ENCODE data around the gene GTF3C6.
"Not testable (repeated sequence)": the region's sequence is repeated elsewhere in the genome, so short reads cannot be mapped to it uniquely, and the experiment has no call there.

The GTF3C6 gene

DNA sequence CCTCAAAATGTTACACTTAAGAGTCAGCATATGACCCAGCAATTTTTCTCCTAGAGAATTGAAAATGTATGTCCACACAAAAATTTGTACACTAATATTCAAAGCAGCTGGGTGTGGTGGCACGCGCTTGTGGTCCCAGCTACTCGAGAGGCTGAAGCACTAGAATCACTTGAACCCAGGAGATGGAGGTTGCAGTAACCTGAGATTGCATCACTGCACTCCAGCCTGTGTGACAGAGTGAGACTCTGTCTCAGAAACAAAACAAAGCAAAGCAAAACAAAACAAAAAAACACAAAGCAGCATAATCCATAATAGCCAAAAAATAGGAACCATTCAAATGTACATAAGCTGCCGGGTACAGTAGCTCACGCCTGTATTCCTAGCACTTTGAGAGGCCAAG lies 21.7 kb downstream of the GTF3C6 start:
- DNase-seq, result no peak

DNA sequence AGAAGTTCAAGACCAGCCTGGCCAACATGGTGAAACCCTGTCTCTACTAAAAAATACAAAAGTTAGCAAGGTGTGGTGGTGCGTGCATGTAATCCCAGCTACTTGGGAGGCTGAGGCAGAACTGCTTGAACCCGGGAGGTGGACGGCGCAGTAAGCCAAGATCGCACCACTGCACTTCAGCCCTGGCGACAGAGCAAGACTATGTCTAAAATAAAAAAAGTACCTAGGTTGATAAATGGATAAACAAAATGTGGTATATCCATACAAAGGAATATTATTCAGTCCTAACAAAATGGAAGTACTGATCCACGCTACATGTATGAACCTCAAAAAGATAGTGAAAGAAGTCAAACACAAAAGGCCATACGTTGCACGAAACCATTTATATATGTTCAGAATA lies 22.1 kb downstream of the GTF3C6 start:
- DNase-seq, result no peak

DNA sequence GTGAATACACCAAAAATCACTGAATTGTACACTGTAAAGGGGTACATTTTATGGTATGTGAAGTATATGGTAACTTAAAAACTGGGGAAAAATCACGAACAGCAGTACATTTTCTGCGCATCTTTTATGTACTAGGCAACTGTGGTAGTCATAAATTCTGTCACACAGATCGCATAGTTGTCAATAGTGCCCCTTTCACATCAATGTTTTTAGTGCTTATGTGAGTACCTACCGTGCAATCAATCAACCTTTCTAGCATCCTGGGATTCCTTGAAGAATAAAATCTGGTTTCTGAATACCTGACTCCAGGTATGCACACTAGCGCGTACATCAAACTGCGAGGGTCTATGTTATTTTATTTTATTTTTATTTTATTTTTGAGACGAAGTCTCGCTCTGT lies 22.7 kb downstream of the GTF3C6 start:
- DNase-seq, result no peak

DNA sequence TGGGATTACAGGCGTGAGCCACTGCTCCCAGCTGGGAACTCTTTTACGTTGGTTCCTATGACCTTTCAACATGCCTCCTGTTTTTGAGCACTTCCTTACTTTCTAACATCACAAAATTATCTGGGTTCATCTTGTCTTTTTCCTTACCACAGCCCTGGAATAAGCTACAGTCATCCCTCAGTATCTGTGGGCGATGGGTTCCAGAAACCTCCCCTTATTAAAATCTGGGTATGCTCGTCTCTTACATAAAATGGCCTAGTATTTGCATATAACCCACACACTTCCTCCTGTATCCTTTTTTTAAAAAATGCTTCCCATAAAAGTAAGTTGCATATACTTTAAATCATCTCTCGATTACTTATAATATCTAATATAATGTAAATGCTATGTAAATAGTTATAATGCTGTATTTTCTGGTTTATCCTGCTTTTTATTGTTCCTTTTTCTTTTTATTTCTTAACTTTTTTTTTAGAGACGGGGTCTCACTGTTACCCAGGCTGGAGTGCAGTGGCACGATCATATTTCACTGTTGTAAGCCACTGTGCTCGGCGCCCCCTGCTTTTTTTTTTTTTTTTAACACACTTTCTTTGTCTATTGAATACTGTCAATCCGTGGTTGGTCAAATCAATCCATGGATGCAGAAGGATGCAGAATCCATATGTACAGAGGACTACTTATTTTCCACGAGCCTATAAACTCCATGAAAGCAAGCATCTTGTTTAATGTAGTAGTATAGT lies 32.5 kb downstream of the GTF3C6 start:
- DNase-seq, result no peak

DNA sequence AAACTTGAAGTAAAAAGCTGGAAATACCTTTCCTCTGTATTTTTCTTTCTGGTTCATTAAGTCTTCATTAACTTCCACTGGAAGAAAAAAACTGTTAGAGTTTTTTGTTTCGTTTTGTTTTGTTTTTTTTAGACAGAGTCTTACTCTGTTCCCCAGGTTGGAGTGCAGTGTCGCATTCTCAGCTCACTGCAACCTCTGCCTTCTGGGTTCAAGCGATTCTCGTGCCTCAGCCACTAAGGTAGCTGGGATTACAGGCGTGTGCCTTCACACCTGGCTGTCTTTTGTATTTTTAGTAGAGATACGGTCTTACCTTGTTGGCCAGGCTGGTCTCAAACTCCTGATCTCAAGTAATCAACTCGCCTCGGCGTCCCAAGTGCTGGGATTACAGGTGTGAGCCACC lies 38.2 kb downstream of the GTF3C6 start:
- no peak for DNase-seq

DNA sequence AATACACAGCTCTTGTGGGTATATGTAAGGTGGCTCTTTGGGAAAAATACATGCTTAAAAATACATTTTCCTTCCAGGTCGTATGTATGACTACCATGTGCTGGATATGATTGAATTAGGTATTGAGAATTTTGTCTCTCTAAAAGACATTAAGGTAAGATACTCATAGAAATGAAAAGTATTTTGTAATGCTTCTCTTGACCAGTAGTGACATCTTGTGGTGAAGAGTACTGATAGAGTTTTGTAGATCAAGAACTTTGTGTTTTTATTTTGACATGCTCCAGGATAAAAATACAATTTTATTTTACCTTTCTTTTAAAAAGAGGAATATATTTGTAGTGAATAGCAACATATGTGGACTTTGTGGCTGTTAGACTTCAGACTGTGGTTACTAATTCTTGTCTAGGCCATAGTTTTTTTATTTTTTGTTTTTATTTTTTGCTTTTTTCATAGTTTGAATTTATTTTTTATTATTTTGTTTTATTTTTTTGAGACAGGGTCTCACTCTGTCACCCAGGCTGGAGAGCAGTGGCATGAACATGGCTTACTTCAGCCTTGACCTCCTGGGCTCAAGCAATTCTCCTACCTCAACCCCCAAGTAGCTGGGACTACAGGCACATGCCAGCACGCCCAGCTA lies 41.2 kb downstream of the GTF3C6 start:
- DNase-seq, result no peak

DNA sequence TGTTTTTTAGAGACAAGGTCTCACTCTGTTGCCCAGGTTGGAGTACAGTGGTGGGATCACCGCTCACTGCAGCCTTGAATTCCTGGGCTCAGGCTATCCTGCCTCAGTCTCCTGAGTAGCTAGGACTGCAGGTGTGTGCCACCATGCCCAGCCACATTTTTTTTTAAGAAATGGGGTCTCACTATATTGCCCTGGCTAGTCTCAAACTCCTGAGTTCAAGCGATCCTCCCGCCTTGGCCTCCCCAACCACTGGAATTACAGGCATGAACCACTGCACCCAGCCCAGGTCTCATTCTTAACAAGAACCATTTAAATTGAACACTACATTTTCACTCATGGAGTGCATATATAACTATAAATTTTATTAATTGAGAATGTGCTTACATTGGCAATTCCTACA lies 43.8 kb downstream of the GTF3C6 start:
- DNase-seq, result no peak

DNA sequence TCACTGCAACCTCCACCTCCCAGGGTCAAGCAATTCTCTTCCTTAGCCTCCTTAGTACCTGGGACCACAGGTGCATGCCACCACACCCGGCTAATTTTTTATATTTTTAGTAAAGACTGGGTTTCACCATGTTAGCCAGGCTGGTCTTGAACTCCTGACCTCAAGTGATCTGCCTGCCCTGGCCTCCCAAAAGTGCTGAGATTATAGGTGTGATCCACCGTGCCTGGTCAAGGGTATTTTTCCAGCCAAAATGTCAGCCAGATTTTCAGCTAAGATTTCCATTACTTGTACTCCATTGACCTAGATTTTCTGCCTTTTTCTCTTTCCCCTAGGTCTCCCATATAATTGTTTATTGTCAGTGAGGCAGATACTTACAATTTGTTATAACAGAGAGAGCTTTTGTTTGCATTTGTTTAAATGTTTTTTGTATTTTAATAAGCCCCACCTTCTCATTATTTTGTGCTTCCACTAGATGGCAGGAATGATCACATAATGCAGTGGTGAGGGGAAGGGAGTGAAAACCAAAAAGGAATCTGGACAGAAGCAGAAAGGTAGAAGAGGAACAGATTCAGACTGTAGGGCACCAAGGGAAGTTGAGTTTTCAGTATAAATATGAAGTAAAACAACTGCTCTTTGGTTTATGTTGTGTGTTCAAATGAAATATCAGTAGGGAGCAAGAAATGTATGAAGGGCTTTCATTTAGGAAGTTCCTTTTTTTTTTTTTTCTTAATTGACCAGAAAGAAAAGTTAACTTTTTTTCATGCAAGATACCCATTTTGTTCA lies 53.0 kb downstream of the GTF3C6 start:
- no peak for DNase-seq

DNA sequence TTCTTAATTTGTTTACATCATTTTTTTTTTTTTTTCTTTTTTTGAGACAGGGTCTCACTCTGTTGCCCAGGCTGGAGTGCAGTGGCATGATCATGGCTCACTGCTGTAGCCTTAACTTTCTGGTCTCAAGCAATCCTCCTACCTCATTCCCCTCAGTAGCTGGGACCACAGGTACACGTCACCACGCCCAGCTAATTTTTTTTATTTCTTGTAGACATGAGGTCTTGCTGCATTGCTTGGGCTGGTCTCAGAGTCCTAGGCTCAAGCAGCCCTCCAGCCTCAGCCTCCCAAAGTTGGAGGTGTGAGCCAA lies 53.6 kb downstream of the GTF3C6 start:
- no peak for DNase-seq

DNA sequence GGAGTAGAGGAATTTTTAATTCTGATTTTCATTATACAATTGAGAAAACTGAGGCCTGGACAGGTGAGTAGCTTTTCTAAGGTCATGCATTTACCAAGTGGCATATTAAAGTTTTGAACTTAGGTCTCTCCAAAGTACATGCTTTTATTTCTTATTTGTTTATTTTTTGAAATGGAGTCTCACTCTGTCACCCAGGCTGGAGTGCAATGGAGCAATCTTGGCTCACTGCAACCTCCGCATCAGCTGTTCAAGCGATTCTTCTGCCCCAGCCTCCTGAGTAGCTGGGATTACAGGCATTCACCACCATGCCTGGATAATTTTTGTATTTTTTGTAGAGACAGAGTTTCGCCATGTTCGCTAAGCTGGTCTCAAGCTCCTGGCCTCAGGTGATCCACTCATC lies 54.0 kb downstream of the GTF3C6 start:
- not testable (repeated sequence) for DNase-seq

DNA sequence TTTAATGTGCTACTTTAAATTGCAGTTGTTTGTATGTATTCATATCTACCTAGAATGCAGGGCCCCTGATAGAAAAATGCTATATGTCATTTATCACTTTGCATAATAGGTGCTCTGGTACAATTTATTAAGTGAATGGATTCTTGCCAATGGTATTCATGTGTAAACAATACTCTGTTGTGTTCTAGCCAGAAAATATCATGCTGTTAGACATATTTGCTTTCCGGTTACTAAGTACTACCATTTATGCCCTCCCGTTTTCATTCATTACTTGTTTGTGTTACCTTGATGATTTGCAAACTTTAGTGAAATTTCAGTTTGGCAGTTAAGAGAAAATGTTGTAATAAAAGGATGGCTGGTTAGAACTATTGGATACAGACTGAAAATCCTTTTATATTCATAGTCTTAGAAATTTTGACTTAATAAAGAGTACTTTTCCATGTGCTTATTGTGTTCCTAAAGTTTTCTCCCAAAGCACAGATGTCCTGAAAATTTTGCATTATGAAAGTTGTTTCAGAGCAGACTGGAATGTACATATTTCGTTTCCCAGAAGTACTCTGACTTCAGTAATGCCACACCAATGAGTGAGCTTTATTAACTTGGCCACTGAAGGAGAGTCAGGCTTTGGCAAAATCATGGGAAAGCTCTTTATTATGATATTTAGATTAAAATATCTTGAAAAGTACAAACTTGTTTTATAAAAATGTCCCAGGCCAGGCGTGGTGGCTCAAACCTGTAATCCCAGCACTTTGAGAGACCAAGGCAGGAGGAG lies 54.8 kb downstream of the GTF3C6 start:
- DNase-seq, result no peak

DNA sequence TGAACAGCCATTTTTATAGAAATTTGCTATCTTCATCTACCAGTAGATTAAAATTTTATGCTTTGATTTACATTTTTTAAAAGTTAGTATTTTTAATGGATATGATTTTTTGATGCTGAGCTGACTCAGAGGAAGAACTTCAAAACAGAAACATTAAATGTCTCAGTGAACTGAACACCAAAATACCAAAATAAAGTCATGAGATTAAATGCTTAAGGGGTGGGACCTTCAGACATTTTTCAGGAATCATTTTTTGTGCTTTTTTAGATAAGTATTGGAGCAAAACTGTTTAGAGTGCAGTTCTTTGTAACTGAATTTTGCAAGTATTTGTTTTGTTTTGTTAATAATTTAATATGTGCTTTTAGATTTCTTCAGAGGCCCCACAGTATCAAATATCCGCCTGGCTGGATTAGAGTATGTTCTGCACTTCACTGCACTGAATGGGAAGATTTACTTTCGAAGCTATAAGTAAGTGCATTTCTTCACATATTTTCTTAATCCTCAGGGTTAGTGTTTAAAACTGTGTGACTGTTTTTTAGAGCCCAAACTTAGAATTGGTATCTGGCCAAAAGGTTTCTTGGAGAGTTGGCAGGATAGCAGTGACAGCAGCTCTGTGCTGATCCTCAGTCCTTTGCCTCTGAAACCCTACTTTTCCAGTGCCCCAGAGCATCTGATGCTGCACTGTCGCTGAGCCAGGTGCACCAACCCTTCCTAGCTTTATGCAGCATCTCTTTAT lies 57.1 kb downstream of the GTF3C6 start:
- DNase-seq, result no peak

DNA sequence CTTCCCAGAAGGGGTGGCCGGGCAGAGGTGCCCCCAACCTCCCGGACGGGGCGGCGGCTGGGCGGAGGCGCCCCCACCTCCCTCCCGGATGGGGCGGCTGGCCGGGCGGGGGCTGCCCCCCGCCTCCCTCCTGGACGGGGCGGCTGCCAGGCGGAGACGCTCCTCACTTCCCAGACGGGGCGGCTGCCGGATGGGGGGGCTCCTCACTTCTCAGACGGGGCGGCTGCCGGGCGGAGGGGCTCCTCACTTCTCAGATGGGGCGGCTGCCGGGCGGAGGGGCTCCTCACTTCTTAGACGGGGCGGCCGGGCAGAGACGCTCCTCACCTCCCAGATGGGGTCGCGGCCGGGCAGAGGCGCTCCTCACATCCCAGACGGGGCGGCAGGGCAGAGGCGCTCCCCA lies 58.7 kb downstream of the GTF3C6 start:
- not testable (repeated sequence) for DNase-seq
